Calu3 (cell line): ENCODE data around the gene SCFD2. TPM values are rescaled to one million over a fixed set of nuclear protein-coding genes. Genes with fewer than 3 reads are reported as not detected.

Experiments used
- BruUV-seq: library from RNA; stranded (reverse); fragments of 400-500 nt; replicated peaks from 2 replicates; lab custom pipeline; 2021; lab: Mats Ljungman, UMichigan
- CTCF ChIA-PET: fragments of 300-600 bp; sonication (Branson Sonifier 250); formaldehyde crosslinking; loops from one replicate; lab custom pipeline; 2022; ENCODE audit warnings: antibody characterized with exemption; lab: Charles Lee
- DNase-seq: peaks from one replicate; pipeline ENCODE4 v3.0.0; 2022
- H3K27ac Mint-ChIP-seq: one replicate; pipeline ENCODE4 v1.8.0; 2022; ENCODE audit warnings: mixed read lengths; ENCODE audit not compliant: unreplicated experiment
- H3K27me3 Mint-ChIP-seq: one replicate; pipeline ENCODE4 v1.8.0; 2022; ENCODE audit warnings: mixed read lengths; ENCODE audit not compliant: unreplicated experiment
- H3K36me3 Mint-ChIP-seq: one replicate; pipeline ENCODE4 v1.8.0; 2022; ENCODE audit warnings: mild to moderate bottlenecking, moderate library complexity, mixed read lengths; ENCODE audit not compliant: insufficient read depth, unreplicated experiment
- H3K4me1 Mint-ChIP-seq: one replicate; pipeline ENCODE4 v1.8.0; 2022; ENCODE audit warnings: mild to moderate bottlenecking, low read depth, mixed read lengths; ENCODE audit not compliant: unreplicated experiment
- H3K4me3 Mint-ChIP-seq: one replicate; pipeline ENCODE4 v1.8.0; 2022; ENCODE audit warnings: mild to moderate bottlenecking, low read depth, moderate library complexity, mixed read lengths; ENCODE audit not compliant: unreplicated experiment
- H3K9me3 Mint-ChIP-seq: one replicate; pipeline ENCODE4 v1.8.0; 2022; ENCODE audit warnings: low read depth, mixed read lengths; ENCODE audit not compliant: unreplicated experiment
- intact Hi-C: fragments of 100-400 bp; cut with micrococcal nuclease; formaldehyde crosslinking; loops from one replicate; pipeline ENCODE4 v1.10.0; 2022; ENCODE audit not compliant: unreplicated experiment
- total RNA-seq: library from RNA; stranded (reverse); gene quantifications from 2 replicates; pipeline ENCODE4 v1.2.3, GENCODE V29; 2022
- TF ChIP-seq, protein P1 (sequence below): fragments of 200-600 bp; IDR thresholded peaks from one replicate; pipeline ENCODE4 v1.8.0; 2022; ENCODE audit warnings: antibody characterized with exemption; ENCODE audit not compliant: unreplicated experiment

SCFD2 gene
- total RNA-seq, 1 experiment from 2014 or later, result 16.7 TPM

DNA sequence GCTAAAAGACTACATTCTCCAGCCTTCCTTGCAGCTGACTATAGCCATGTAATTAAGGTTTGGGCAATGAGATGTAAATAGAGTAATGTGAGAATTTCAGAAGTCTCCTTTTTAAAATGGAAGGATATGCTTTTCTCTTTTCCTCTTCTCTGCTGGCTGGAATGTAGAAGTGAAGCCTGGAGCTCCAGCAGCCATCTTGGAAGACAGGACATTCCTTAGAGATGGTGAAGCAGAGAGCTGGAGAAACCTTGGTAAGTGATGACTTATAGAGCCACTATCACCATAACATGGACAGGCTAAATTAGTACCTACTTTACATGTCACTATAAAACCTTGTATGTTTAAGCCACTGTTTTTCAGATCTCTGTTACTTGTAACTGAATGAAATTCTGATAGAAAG lies 455.7 kb downstream of the SCFD2 start:
- CTCF ChIA-PET, result interaction anchor here (1.3 kb wide), 1 partner anchor 75 kb away, joined by 3 read pairs; no protein-coding TSS in a partner anchor
- no peak overlapping the region for H3K4me3 Mint-ChIP-seq
- no TSS peak for BruUV-seq
- no peaks in the 10 kb centered on the region for H3K27me3 Mint-ChIP-seq
- H3K27ac Mint-ChIP-seq, result no peak overlapping the region
- H3K36me3 Mint-ChIP-seq, result no peaks in the 10 kb centered on the region
- intact Hi-C loops, result loop anchor here (5.0 to 10.0 kb wide), 3 partner anchors 65 to 188 kb away; no protein-coding TSS in a partner anchor
- DNase-seq, result no peak
- no peaks in the 10 kb centered on the region for H3K9me3 Mint-ChIP-seq
- TF ChIP-seq, protein P1, sequence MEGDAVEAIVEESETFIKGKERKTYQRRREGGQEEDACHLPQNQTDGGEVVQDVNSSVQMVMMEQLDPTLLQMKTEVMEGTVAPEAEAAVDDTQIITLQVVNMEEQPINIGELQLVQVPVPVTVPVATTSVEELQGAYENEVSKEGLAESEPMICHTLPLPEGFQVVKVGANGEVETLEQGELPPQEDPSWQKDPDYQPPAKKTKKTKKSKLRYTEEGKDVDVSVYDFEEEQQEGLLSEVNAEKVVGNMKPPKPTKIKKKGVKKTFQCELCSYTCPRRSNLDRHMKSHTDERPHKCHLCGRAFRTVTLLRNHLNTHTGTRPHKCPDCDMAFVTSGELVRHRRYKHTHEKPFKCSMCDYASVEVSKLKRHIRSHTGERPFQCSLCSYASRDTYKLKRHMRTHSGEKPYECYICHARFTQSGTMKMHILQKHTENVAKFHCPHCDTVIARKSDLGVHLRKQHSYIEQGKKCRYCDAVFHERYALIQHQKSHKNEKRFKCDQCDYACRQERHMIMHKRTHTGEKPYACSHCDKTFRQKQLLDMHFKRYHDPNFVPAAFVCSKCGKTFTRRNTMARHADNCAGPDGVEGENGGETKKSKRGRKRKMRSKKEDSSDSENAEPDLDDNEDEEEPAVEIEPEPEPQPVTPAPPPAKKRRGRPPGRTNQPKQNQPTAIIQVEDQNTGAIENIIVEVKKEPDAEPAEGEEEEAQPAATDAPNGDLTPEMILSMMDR, result no peak
- H3K4me1 Mint-ChIP-seq, result peaks cover 19% of the 10 kb centered on the region

DNA sequence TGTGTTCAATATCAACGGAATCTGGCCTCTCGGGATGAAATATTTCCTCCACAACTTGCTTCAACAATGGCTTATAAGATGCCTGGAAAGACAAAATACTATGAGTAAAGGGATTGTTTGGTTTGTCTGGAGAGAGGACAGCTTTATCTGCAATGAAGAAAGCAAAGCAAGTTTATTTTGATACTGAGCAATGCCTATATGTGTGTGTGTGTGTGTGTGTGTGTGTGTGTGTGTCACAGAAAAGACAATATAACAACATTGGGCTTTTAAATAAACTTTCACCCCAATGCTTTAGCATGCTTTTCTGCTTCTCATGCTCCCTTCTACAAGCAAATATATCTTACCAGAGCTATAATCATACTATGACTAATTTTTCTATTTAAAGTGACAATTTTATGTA lies 458.4 kb downstream of the SCFD2 start:
- no peak overlapping the region for H3K4me3 Mint-ChIP-seq
- TF ChIP-seq, protein P1, result no peak
- intact Hi-C loops, result no loop called here
- no peaks in the 10 kb centered on the region for H3K9me3 Mint-ChIP-seq
- H3K27ac Mint-ChIP-seq, result no peak overlapping the region
- no peaks in the 10 kb centered on the region for H3K27me3 Mint-ChIP-seq
- peaks cover 8% of the 10 kb centered on the region for H3K4me1 Mint-ChIP-seq
- CTCF ChIA-PET, result no interaction called here
- H3K36me3 Mint-ChIP-seq, result peaks cover 6% of the 10 kb centered on the region
- BruUV-seq, result no TSS peak
- DNase-seq, result no peak

DNA sequence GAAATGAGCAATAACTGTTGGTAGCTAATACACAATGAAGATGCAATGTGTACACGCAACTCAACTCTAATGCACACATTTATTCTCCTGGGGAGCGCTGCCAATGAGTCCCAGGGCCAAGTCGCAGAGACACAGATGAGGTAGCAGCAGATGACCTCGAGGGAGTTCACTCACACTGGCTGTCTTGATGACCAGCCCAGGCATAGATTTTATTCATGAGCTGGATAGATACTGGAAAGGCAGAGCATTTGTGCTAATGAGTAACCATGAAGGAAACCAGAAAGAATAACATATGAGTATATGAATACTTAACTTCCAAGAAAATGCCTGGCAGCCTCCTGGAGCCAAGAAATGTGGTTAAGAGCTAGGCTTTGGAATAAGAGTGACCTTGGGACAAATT lies 461.4 kb downstream of the SCFD2 start:
- H3K27ac Mint-ChIP-seq, result no peak overlapping the region
- no peaks in the 10 kb centered on the region for H3K27me3 Mint-ChIP-seq
- intact Hi-C loops, result no loop called here
- CTCF ChIA-PET, result no interaction called here
- peaks cover 6% of the 10 kb centered on the region for H3K36me3 Mint-ChIP-seq
- no peak for DNase-seq
- TF ChIP-seq, protein P1, result no peak
- no peaks in the 10 kb centered on the region for H3K4me1 Mint-ChIP-seq
- H3K9me3 Mint-ChIP-seq, result peaks cover 2% of the 10 kb centered on the region
- H3K4me3 Mint-ChIP-seq, result no peak overlapping the region
- BruUV-seq, result no TSS peak

DNA sequence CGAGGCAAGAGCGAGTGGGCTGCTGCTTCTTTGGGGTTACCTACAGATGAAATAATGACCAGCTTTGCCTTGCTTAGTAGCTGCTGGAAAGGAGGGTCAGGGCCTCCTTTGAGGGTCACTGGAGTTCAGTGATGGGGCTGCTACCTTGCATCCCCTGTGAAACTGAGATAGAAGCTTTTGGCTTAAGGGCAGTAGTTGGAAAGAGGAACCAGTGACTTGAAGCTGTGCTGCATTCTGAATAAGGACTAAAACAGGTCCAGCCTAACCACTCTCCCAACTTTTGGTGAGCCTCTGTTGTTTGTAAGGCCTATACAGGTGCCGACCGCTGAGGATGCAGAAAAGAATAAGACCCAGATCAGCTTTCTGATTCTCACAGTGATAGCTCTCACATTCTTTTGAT lies 462.6 kb downstream of the SCFD2 start:
- no TSS peak for BruUV-seq
- TF ChIP-seq, protein P1, result no peak
- intact Hi-C loops, result no loop called here
- Mint-ChIP-seq H3K4me1 (no peaks in the 10 kb centered on the region), H3K4me3 (no peak overlapping the region), H3K27ac (no peak overlapping the region), H3K9me3 (peaks cover 2% of the 10 kb centered on the region), H3K27me3 (no peaks in the 10 kb centered on the region), H3K36me3 (peaks cover 6% of the 10 kb centered on the region)
- no peak for DNase-seq
- CTCF ChIA-PET, result interaction anchor here (0.6 kb wide), 1 partner anchor 30 kb away, joined by 3 read pairs; no protein-coding TSS in a partner anchor
